ENCODE measurements around the gene MMS22L. TPM values are rescaled to one million over a fixed set of nuclear protein-coding genes. Genes with fewer than 3 reads are reported as not detected.

MMS22L gene
- polyA plus RNA-seq, 3 donors = 1.6 to 3.4 (median 2.1) TPM

- no peak for DNase-seq
- Histone ChIP-seq H4K20me1 (ENCODE audit: insufficient read depth, low read length) (no peaks in the 10 kb centered on the region), H2AFZ (ENCODE audit: insufficient read depth, low read depth, low read length, poor library complexity, severe bottlenecking) (no peak overlapping the region), H3K79me2 (ENCODE audit: insufficient read depth, low read length) (no peaks in the 10 kb centered on the region), H3K27me3 (ENCODE audit: control insufficient read depth in 2 of 2, insufficient read depth in 2 of 2, low read length in 2 of 2) (peaks cover 0 to 4% of the 10 kb centered on the region in 2 donors), H3K4me1 (ENCODE audit: control insufficient read depth in 1 of 2, insufficient read depth in 2 of 2, low read length in 2 of 2) (no peaks in the 10 kb centered on the region), H3K9me3 (replicated peaks in 1 of 2; ENCODE audit: control insufficient read depth in 1 of 2, insufficient read depth in 1 of 2, low read length in 2 of 2) (peaks cover 0 to 7% of the 10 kb centered on the region in 2 donors), H3K4me3 (replicated peaks in 1 of 3; ENCODE audit: low read depth in 2 of 3, low read length in 3 of 3) (no peak overlapping the region), H3K27ac (ENCODE audit: low read depth in 1 of 2, low read length in 2 of 2) (no peak overlapping the region), H3K4me2 (replicated peaks; ENCODE audit: extremely low read depth, low read length, poor library complexity, severe bottlenecking) (no peak overlapping the region), H3K9ac (ENCODE audit: insufficient read depth, low read length, poor library complexity, severe bottlenecking) (no peak overlapping the region), H3K36me3 (replicated peaks in 1 of 2; ENCODE audit: control insufficient read depth in 1 of 2, insufficient read depth in 2 of 2, low read length in 2 of 2) (no peaks in the 10 kb centered on the region)
- intact Hi-C loops (cut with micrococcal nuclease) = no loop called here
- 97% methylated on average over 8 of the region's 8 CpGs for WGBS (ENCODE audit: insufficient coverage)
- no peak for TF ChIP-seq CTCF (IDR thresholded peaks at IDR 0.05)
- peaks cover 0 to 8% (median 4%) of the 10 kb centered on the region in 3 donors for H3K27me3 Mint-ChIP-seq (ENCODE audit: low read depth in 3 of 3)
- peaks cover 6% of the 10 kb centered on the region for H3K4me1 Mint-ChIP-seq
- peaks cover 3 to 11% (median 4%) of the 10 kb centered on the region in 7 donors for H3K9me3 Mint-ChIP-seq
- H3K27ac Mint-ChIP-seq = no peak overlapping the region
- peak overlapping the region; percentile 7 to 24 for H3K4me3 Mint-ChIP-seq
- no peaks in the 10 kb centered on the region for H3K36me3 Mint-ChIP-seq
These were observed 171.8 kb downstream of the MMS22L start for GRCh38 chr6:97111243-97111642.

- TF ChIP-seq CTCF (IDR thresholded peaks at IDR 0.05) = no peak
- peak overlapping the region in 1 of 2 donors; percentile 52 for H3K4me3 Mint-ChIP-seq
These were observed 172.4 kb downstream of the MMS22L start for GRCh38 chr6:97110626-97111025.

More at GRCh38 chr6:97110626-97111025, 172.4 kb downstream of the MMS22L start:
- intact Hi-C loops (cut with micrococcal nuclease) = no loop called here
- no peak overlapping the region for H2AFZ ChIP-seq (ENCODE audit: insufficient read depth, low read depth, low read length, poor library complexity, severe bottlenecking)
- H3K27me3 Mint-ChIP-seq (ENCODE audit: low read depth in 3 of 3) = peaks cover 0 to 6% (median 4%) of the 10 kb centered on the region in 3 donors
- no peak overlapping the region for H3K4me2 ChIP-seq (replicated peaks; ENCODE audit: extremely low read depth, low read length, poor library complexity, severe bottlenecking)
- H3K79me2 ChIP-seq (ENCODE audit: insufficient read depth, low read length) = no peaks in the 10 kb centered on the region
- whole genome bisulfite sequencing (ENCODE audit: insufficient coverage) = 0% methylated on average over 6 of the region's 6 CpGs
- no peaks in the 10 kb centered on the region for H4K20me1 ChIP-seq (ENCODE audit: insufficient read depth, low read length)
- no peaks in the 10 kb centered on the region for H3K36me3 Mint-ChIP-seq
- no peak for DNase-seq
- no peak overlapping the region for H3K27ac ChIP-seq (ENCODE audit: low read depth in 1 of 2, low read length in 2 of 2)
- H3K27me3 ChIP-seq (ENCODE audit: control insufficient read depth in 2 of 2, insufficient read depth in 2 of 2, low read length in 2 of 2) = peaks cover 0 to 4% of the 10 kb centered on the region in 2 donors
- peaks cover 0 to 7% of the 10 kb centered on the region in 2 donors for H3K9me3 ChIP-seq (replicated peaks in 1 of 2; ENCODE audit: control insufficient read depth in 1 of 2, insufficient read depth in 1 of 2, low read length in 2 of 2)
- no peak overlapping the region for H3K9ac ChIP-seq (ENCODE audit: insufficient read depth, low read length, poor library complexity, severe bottlenecking)
- no peaks in the 10 kb centered on the region for H3K4me1 ChIP-seq (ENCODE audit: control insufficient read depth in 1 of 2, insufficient read depth in 2 of 2, low read length in 2 of 2)
- H3K4me3 ChIP-seq (replicated peaks in 1 of 3; ENCODE audit: low read depth in 2 of 3, low read length in 3 of 3) = no peak overlapping the region
- H3K9me3 Mint-ChIP-seq = peaks cover 3 to 11% (median 4%) of the 10 kb centered on the region in 7 donors
- no peak overlapping the region for H3K27ac Mint-ChIP-seq
- H3K36me3 ChIP-seq (replicated peaks in 1 of 2; ENCODE audit: control insufficient read depth in 1 of 2, insufficient read depth in 2 of 2, low read length in 2 of 2) = no peaks in the 10 kb centered on the region
- H3K4me1 Mint-ChIP-seq = peaks cover 6% of the 10 kb centered on the region
